CD14-positive monocyte (primary cell): ENCODE data around the gene BTG3. TPM values are rescaled to one million over a fixed set of nuclear protein-coding genes. Genes with fewer than 3 reads are reported as not detected.

ENCODE experiments used
- DNase-seq, 3 donors: peaks; one replicate each; pipeline ENCODE4 v3.0.0-alpha.2; 2011 to 2022
- H2AFZ ChIP-seq: 2 replicates; pipeline ENCODE4 v1.6.0; 2012; ENCODE audit warnings: mild to moderate bottlenecking, low read depth, low read length, inconsistent platforms; ENCODE audit not compliant: insufficient read depth, poor library complexity, severe bottlenecking
- H3K27ac ChIP-seq, 2 donors: 1 replicate in 1 of 2; 2 replicates in 1 of 2; pipeline ENCODE4 v1.5.1; 2012 to 2013; ENCODE audit warnings: low read length in 2 of 2, control low read depth in 1 of 2, inconsistent platforms in 1 of 2, low read depth in 1 of 2, mild to moderate bottlenecking in 1 of 2
- H3K27me3 ChIP-seq, 2 donors: one replicate each; pipeline versions ENCODE4 v1.6.0 to v1.6.1; 2011 to 2013; ENCODE audit warnings: low read length in 2 of 2; ENCODE audit not compliant: control insufficient read depth in 2 of 2, insufficient read depth in 2 of 2
- H3K36me3 ChIP-seq, 2 donors: replicated peaks in 1 of 2; 1 replicate in 1 of 2; 2 replicates in 1 of 2; pipeline versions ENCODE4 v1.5.1 to v1.6.1; 2012 to 2013; ENCODE audit warnings: low read length in 2 of 2, control low read depth in 1 of 2, inconsistent platforms in 1 of 2, mild to moderate bottlenecking in 1 of 2; ENCODE audit not compliant: insufficient read depth in 2 of 2, control insufficient read depth in 1 of 2
- H3K4me1 ChIP-seq, 2 donors: 1 replicate in 1 of 2; 2 replicates in 1 of 2; pipeline versions ENCODE4 v1.5.1 to v1.6.1; 2012 to 2013; ENCODE audit warnings: low read length in 2 of 2, control low read depth in 1 of 2, inconsistent platforms in 1 of 2, mild to moderate bottlenecking in 1 of 2, moderate library complexity in 1 of 2; ENCODE audit not compliant: insufficient read depth in 2 of 2, control insufficient read depth in 1 of 2
- H3K4me2 ChIP-seq: replicated peaks from 2 replicates; pipeline ENCODE3; 2012; ENCODE audit warnings: low read length, moderate library complexity, mild to moderate bottlenecking; ENCODE audit not compliant: poor library complexity, severe bottlenecking; ENCODE audit errors: extremely low read depth
- H3K4me3 ChIP-seq, 3 experiments: fragments of 200-600 bp in 1 of 3; sonication (generic) in 1 of 3; replicated peaks in 1 of 3; 1 replicate in 2 of 3; 2 replicates in 1 of 3; pipeline ENCODE4 v1.5.1; 2011 to 2013; ENCODE audit warnings: low read length in 3 of 3, mild to moderate bottlenecking in 3 of 3, control low read depth in 2 of 3, low read depth in 2 of 3, inconsistent platforms in 1 of 3, moderate library complexity in 1 of 3
- H3K79me2 ChIP-seq: 2 replicates; pipeline ENCODE4 v1.6.0; 2012; ENCODE audit warnings: mild to moderate bottlenecking, control low read depth, inconsistent platforms, low read length, moderate library complexity; ENCODE audit not compliant: insufficient read depth
- H3K9ac ChIP-seq: 2 replicates; pipeline ENCODE4 v1.6.0; 2017; ENCODE audit warnings: low read length, mild to moderate bottlenecking; ENCODE audit not compliant: insufficient read depth, poor library complexity, severe bottlenecking
- H3K9me3 ChIP-seq, 2 donors: replicated peaks in 1 of 2; 1 replicate in 1 of 2; 2 replicates in 1 of 2; pipeline versions ENCODE4 v1.5.1 to v1.6.1; 2012 to 2013; ENCODE audit warnings: low read length in 2 of 2, control low read depth in 1 of 2; ENCODE audit not compliant: control insufficient read depth in 1 of 2, insufficient read depth in 1 of 2
- H4K20me1 ChIP-seq: 2 replicates; pipeline ENCODE4 v1.6.0; 2012; ENCODE audit warnings: mild to moderate bottlenecking, low read length, control low read depth, moderate library complexity; ENCODE audit not compliant: insufficient read depth
- H3K27ac Mint-ChIP-seq, 7 donors: one replicate each; pipeline ENCODE4 v1.8.0; 2020; ENCODE audit warnings: mild to moderate bottlenecking in 7 of 7, mixed read lengths in 7 of 7, moderate library complexity in 6 of 7, inconsistent platforms in 2 of 7
- H3K27me3 Mint-ChIP-seq, 3 donors: one replicate each; pipeline ENCODE4 v1.8.0; 2021 to 2022; ENCODE audit warnings: low read depth in 3 of 3, mild to moderate bottlenecking in 3 of 3, mixed read lengths in 3 of 3, moderate library complexity in 3 of 3, inconsistent platforms in 1 of 3
- H3K36me3 Mint-ChIP-seq, 2 donors: one replicate each; pipeline ENCODE4 v1.8.0; 2020; ENCODE audit warnings: mixed read lengths in 2 of 2, inconsistent platforms in 1 of 2, mild to moderate bottlenecking in 1 of 2
- H3K4me1 Mint-ChIP-seq: one replicate; pipeline ENCODE4 v1.8.0; 2020; ENCODE audit warnings: mild to moderate bottlenecking, mixed read lengths
- H3K4me3 Mint-ChIP-seq, 2 donors: one replicate each; pipeline ENCODE4 v1.8.0; 2020; ENCODE audit warnings: mild to moderate bottlenecking in 2 of 2, mixed read lengths in 2 of 2, moderate library complexity in 1 of 2
- H3K9me3 Mint-ChIP-seq, 7 donors: one replicate each; pipeline ENCODE4 v1.8.0; 2020 to 2022; ENCODE audit warnings: mixed read lengths in 7 of 7, mild to moderate bottlenecking in 6 of 7, moderate library complexity in 6 of 7, inconsistent platforms in 2 of 7
- WGBS: methylation state at CpG from one replicate; pipeline ENCODE4 v1.1.5; 2013; ENCODE audit warnings: missing lambda C conversion rate; ENCODE audit not compliant: insufficient coverage; 5-methylcytosine and 5-hydroxymethylcytosine counted together
- intact Hi-C, 2 donors: fragments of 100-400 bp; cut with micrococcal nuclease; formaldehyde crosslinking; loops; one replicate each; pipeline versions ENCODE4 v1.15.0 to v1.15.1; 2023
- polyA plus RNA-seq, 3 donors: library from polyadenylated mRNA; depleted of rRNA in 1 of 3; unstranded in 2 of 3; stranded (reverse) in 1 of 3; fragments of 300-500 nt in 2 of 3; fragments of >200 nt in 1 of 3; fragmentation: Illumina TruSeq in 2 of 3; gene quantifications; 1 replicate in 2 of 3; 2 replicates in 1 of 3; pipeline ENCODE4 v1.2.3, GENCODE V29; 2012 to 2021
- TF ChIP-seq, protein P1 (sequence below): fragments of 200-600 bp; IDR thresholded peaks from one replicate; pipeline ENCODE4 v1.8.0; 2022; ENCODE audit warnings: antibody characterized with exemption, mild to moderate bottlenecking

BTG3 gene
- polyA plus RNA-seq, 3 donors, result 1.9 to 10.4 (median 2.0) TPM

DNA sequence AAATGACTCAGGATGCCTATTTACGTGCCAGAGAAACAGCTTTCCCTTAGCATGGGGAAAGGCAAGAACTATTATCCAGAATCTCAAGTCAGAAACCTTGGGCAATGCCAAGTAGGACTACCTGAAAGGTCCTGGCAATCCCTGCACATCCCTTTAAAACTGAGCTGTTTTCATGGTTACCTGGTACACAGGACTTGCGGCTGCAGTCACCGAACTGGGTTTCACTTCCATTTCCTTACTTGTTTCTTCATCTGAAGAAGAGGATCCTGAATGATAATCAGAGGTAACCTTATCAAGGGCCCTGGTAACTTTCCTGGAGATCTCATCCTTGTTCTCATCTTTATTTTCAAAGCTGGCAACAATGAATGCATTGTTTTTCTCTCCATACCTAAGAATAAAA, 14.3 kb downstream of the BTG3 start:
- no peaks in the 10 kb centered on the region for H3K27me3 ChIP-seq
- no peaks in the 10 kb centered on the region for H3K27me3 Mint-ChIP-seq
- TF ChIP-seq, protein P1, sequence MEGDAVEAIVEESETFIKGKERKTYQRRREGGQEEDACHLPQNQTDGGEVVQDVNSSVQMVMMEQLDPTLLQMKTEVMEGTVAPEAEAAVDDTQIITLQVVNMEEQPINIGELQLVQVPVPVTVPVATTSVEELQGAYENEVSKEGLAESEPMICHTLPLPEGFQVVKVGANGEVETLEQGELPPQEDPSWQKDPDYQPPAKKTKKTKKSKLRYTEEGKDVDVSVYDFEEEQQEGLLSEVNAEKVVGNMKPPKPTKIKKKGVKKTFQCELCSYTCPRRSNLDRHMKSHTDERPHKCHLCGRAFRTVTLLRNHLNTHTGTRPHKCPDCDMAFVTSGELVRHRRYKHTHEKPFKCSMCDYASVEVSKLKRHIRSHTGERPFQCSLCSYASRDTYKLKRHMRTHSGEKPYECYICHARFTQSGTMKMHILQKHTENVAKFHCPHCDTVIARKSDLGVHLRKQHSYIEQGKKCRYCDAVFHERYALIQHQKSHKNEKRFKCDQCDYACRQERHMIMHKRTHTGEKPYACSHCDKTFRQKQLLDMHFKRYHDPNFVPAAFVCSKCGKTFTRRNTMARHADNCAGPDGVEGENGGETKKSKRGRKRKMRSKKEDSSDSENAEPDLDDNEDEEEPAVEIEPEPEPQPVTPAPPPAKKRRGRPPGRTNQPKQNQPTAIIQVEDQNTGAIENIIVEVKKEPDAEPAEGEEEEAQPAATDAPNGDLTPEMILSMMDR, result no peak
- H2AFZ ChIP-seq, result no peak overlapping the region
- no peaks in the 10 kb centered on the region for H3K9me3 Mint-ChIP-seq
- no peak overlapping the region for H3K4me2 ChIP-seq
- no peaks in the 10 kb centered on the region for H4K20me1 ChIP-seq
- no peak overlapping the region for H3K4me3 ChIP-seq
- H3K9me3 ChIP-seq, result no peaks in the 10 kb centered on the region
- DNase-seq, result no peak
- no peaks in the 10 kb centered on the region for H3K4me1 ChIP-seq
- H3K36me3 Mint-ChIP-seq, result peaks cover 48 to 64% of the 10 kb centered on the region in 2 donors
- no peak overlapping the region for H3K27ac ChIP-seq
- intact Hi-C loops, result no loop called here
- H3K4me1 Mint-ChIP-seq, result no peaks in the 10 kb centered on the region
- H3K79me2 ChIP-seq, result no peaks in the 10 kb centered on the region
- H3K4me3 Mint-ChIP-seq, result no peak overlapping the region
- WGBS, result 50% methylated on average over 2 of the region's 3 CpGs
- peaks cover 20 to 82% of the 10 kb centered on the region in 2 donors for H3K36me3 ChIP-seq
- H3K27ac Mint-ChIP-seq, result no peak overlapping the region
- H3K9ac ChIP-seq, result no peak overlapping the region

DNA sequence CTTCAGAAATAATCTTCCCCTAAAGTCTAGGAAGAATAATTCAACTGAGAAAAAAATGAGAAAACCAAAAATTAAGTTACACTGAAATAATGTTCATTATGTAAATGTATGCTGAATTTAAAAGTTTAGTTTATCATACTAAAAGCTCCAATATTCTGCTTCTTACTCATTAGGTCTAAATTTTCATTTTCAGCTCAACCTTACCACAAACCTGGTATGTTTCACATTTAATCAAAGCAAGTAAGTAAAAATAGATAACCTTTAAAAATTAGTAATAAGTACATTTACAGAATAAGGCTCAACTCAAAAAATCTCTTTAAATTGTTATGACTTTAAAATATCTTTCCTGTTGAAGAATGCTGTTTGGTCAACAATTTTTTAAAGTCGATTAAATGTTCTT, 15.0 kb downstream of the BTG3 start:
- Histone ChIP-seq H3K79me2 (no peaks in the 10 kb centered on the region), H4K20me1 (no peaks in the 10 kb centered on the region), H3K27ac (no peak overlapping the region), H3K9ac (no peak overlapping the region), H3K4me2 (no peak overlapping the region), H3K4me1 (no peaks in the 10 kb centered on the region), H2AFZ (no peak overlapping the region), H3K4me3 (no peak overlapping the region), H3K9me3 (no peaks in the 10 kb centered on the region), H3K36me3 (peaks cover 20 to 82% of the 10 kb centered on the region in 2 donors), H3K27me3 (no peaks in the 10 kb centered on the region)
- no peaks in the 10 kb centered on the region for H3K27me3 Mint-ChIP-seq
- intact Hi-C loops, result no loop called here
- H3K4me3 Mint-ChIP-seq, result no peak overlapping the region
- no peaks in the 10 kb centered on the region for H3K4me1 Mint-ChIP-seq
- TF ChIP-seq, protein P1, result no peak
- DNase-seq, result no peak
- H3K27ac Mint-ChIP-seq, result no peak overlapping the region
- no peaks in the 10 kb centered on the region for H3K9me3 Mint-ChIP-seq
- WGBS, result no CpG with 5 or more reads among the region's 1 CpG
- H3K36me3 Mint-ChIP-seq, result peaks cover 45 to 60% of the 10 kb centered on the region in 2 donors
